Uterus (tissue), 4 donors: ENCODE results near the gene TOX3. TPM values are rescaled to one million over a fixed set of nuclear protein-coding genes. Genes with fewer than 3 reads are reported as not detected.

Source experiments
- DNase-seq, 2 donors: peaks; one replicate each; pipeline ENCODE4 v3.0.0-alpha.2; 2019 to 2020
- H3K27ac ChIP-seq, 2 donors: fragments of 200-600 bp; sonication (generic); 1 replicate in 1 of 2; 2 replicates in 1 of 2; pipeline ENCODE4 v1.5.1; 2016 to 2018
- H3K27me3 ChIP-seq, 2 donors: fragments of 200-600 bp; sonication (generic); one replicate each; pipeline ENCODE4 v1.5.1; 2018 to 2019; ENCODE audit warnings: control low read depth in 1 of 2
- H3K36me3 ChIP-seq, 2 donors: fragments of 200-600 bp; sonication (generic); one replicate each; pipeline ENCODE4 v1.5.1; 2019; ENCODE audit warnings: control low read depth in 1 of 2
- H3K4me1 ChIP-seq, 2 donors: fragments of 200-600 bp; sonication (generic); one replicate each; pipeline ENCODE4 v1.5.1; 2018 to 2019; ENCODE audit warnings: control low read depth in 1 of 2
- H3K4me3 ChIP-seq, 2 donors: fragments of 200-600 bp; sonication (generic); 1 replicate in 1 of 2; 2 replicates in 1 of 2; pipeline ENCODE4 v1.5.1; 2018 to 2019; ENCODE audit warnings: mild to moderate bottlenecking in 1 of 2
- H3K9me3 ChIP-seq, 2 donors: fragments of 200-600 bp; sonication (generic); one replicate each; pipeline ENCODE4 v1.5.1; 2019; ENCODE audit warnings: control low read depth in 1 of 2
- CTCF ChIP-seq, 4 experiments: fragments of 200-600 bp in 2 of 4; fragments of 450-650 bp in 2 of 4; sonication (generic) in 2 of 4; IDR thresholded peaks; one replicate each; pipeline ENCODE4 v1.5.1; 2016 to 2019; ENCODE audit warnings: antibody characterized with exemption in 4 of 4, mild to moderate bottlenecking in 2 of 4, moderate library complexity in 1 of 4
- POLR2A ChIP-seq, 2 donors: fragments of 450-650 bp; IDR thresholded peaks; one replicate each; pipeline ENCODE4 v1.6.1; 2016; ENCODE audit warnings: antibody characterized with exemption in 2 of 2, mild to moderate bottlenecking in 1 of 2, moderate library complexity in 1 of 2
- intact Hi-C: fragments of 100-400 bp; cut with DNase I; formaldehyde crosslinking; loops from one replicate; pipeline ENCODE4 v1.15.1; 2023; ENCODE audit warnings: low total_unique reads
- total RNA-seq, 4 donors: library from RNA; depleted of rRNA in 3 of 4; stranded (reverse); fragments of >200 nt in 3 of 4; gene quantifications; one replicate each; pipeline versions ENCODE4 v1.1.0 to v1.2.4, GENCODE V29; 2014 to 2023
- donor health status: DM: yes; HTN: yes; CAD: no.

Gene TOX3
- total RNA-seq, 4 donors from 2014 or later, result 0.55 to 1.2 TPM; not detected in 2

GRCh38 chr16:52489894-52490293 lies 57.0 kb downstream of the TOX3 start:
- no peaks in the 10 kb centered on the region for H3K9me3 ChIP-seq
- DNase-seq, result no peak
- no peak overlapping the region for H3K27ac ChIP-seq
- H3K4me3 ChIP-seq, result no peak overlapping the region
- intact Hi-C loops, result no loop called here
- no peaks in the 10 kb centered on the region for H3K4me1 ChIP-seq
- TF ChIP-seq CTCF (IDR thresholded peaks at IDR 0.05) (no peak), POLR2A (IDR thresholded peaks at IDR 0.05) (no peak)
- no peaks in the 10 kb centered on the region for H3K27me3 ChIP-seq
- H3K36me3 ChIP-seq, result no peaks in the 10 kb centered on the region

GRCh38 chr16:52488837-52489289 lies 58.1 kb downstream of the TOX3 start:
- Histone ChIP-seq H3K4me1 (no peaks in the 10 kb centered on the region), H3K9me3 (no peaks in the 10 kb centered on the region), H3K27me3 (no peaks in the 10 kb centered on the region), H3K36me3 (no peaks in the 10 kb centered on the region), H3K4me3 (no peak overlapping the region), H3K27ac (no peak overlapping the region)
- no peak for DNase-seq
- TF ChIP-seq POLR2A (IDR thresholded peaks at IDR 0.05) (no peak), CTCF (IDR thresholded peaks at IDR 0.05) (no peak)
- intact Hi-C loops, result no loop called here

- intact Hi-C loops, result no loop called here
- TF ChIP-seq CTCF (IDR thresholded peaks at IDR 0.05), result no peak
- TF ChIP-seq POLR2A (IDR thresholded peaks at IDR 0.05), result no peak
- Histone ChIP-seq H3K9me3 (no peaks in the 10 kb centered on the region), H3K27me3 (no peaks in the 10 kb centered on the region), H3K4me1 (no peaks in the 10 kb centered on the region), H3K27ac (no peak overlapping the region), H3K36me3 (no peaks in the 10 kb centered on the region), H3K4me3 (no peak overlapping the region)
- no peak for DNase-seq
Measured at GRCh38 chr16:52487849-52488457, 59.0 kb downstream of the TOX3 start.

- TF ChIP-seq CTCF (IDR thresholded peaks at IDR 0.05) (no peak), POLR2A (IDR thresholded peaks at IDR 0.05) (no peak)
- no peaks in the 10 kb centered on the region for H3K27me3 ChIP-seq
- no peaks in the 10 kb centered on the region for H3K36me3 ChIP-seq
- no peak overlapping the region for H3K27ac ChIP-seq
- H3K4me1 ChIP-seq, result no peaks in the 10 kb centered on the region
- H3K9me3 ChIP-seq, result no peaks in the 10 kb centered on the region
- no peak for DNase-seq
- intact Hi-C loops, result no loop called here
- no peak overlapping the region for H3K4me3 ChIP-seq
Measured at GRCh38 chr16:52480237-52480636, 66.7 kb downstream of the TOX3 start.

- intact Hi-C loops, result no loop called here
- DNase-seq, result no peak
- H3K4me3 ChIP-seq, result no peak overlapping the region
- H3K4me1 ChIP-seq, result no peaks in the 10 kb centered on the region
- H3K27ac ChIP-seq, result no peak overlapping the region
- no peaks in the 10 kb centered on the region for H3K27me3 ChIP-seq
- no peaks in the 10 kb centered on the region for H3K36me3 ChIP-seq
- H3K9me3 ChIP-seq, result no peaks in the 10 kb centered on the region
- TF ChIP-seq CTCF (IDR thresholded peaks at IDR 0.05), result no peak
- TF ChIP-seq POLR2A (IDR thresholded peaks at IDR 0.05), result no peak
Measured at GRCh38 chr16:52476111-52476510, 70.8 kb downstream of the TOX3 start.
